ENCODE results near the gene APCDD1.

APCDD1 gene

DNA sequence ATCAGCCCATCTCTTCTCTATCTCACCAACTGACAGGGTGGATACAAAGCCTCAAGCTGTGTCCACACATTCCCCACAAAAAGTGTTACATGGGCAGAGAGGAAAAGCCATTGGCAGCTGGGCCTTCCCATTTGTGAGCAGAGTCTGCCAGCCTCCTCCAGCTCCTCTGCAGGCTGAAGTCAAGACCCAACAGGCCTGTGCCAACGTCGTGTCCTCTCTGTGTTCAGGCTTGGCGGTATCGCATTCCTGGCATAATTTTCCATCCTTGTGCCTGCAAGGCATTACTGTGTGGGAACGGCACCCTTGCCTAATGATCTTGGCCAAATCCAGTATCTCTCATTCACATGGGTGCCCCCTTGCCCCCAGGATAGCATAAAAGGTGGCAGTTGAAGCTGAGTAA is 41.5 kb upstream of the APCDD1 start:
- no peak for TF ChIP-seq ZFX (IDR thresholded peaks at IDR 0.05; ENCODE audit: borderline replicate concordance)
- no peak overlapping the region for H3K27ac ChIP-seq

DNA sequence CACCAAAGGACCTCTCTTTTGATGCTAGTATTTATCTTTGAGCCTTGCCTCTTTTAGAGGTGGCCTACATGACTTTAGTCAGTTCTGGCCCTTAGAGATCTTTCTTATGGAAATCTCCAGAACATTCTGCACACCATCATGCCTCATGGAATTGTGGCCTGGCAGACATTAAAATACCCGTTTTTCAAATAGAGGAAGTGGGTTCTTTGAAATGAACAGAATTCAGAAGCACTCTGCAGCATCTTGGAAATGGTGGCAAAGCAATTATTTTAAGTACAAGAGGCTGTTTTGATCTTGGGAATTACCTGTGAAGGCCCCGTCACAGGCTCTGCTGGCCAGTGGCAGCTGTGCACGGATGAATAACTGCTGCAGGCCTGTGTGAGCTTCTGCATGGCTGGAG is 40.7 kb upstream of the APCDD1 start:
- TF ChIP-seq, protein P1, sequence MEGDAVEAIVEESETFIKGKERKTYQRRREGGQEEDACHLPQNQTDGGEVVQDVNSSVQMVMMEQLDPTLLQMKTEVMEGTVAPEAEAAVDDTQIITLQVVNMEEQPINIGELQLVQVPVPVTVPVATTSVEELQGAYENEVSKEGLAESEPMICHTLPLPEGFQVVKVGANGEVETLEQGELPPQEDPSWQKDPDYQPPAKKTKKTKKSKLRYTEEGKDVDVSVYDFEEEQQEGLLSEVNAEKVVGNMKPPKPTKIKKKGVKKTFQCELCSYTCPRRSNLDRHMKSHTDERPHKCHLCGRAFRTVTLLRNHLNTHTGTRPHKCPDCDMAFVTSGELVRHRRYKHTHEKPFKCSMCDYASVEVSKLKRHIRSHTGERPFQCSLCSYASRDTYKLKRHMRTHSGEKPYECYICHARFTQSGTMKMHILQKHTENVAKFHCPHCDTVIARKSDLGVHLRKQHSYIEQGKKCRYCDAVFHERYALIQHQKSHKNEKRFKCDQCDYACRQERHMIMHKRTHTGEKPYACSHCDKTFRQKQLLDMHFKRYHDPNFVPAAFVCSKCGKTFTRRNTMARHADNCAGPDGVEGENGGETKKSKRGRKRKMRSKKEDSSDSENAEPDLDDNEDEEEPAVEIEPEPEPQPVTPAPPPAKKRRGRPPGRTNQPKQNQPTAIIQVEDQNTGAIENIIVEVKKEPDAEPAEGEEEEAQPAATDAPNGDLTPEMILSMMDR (IDR thresholded peaks at IDR 0.05), result no peak
- no peak overlapping the region for H3K27ac ChIP-seq

DNA sequence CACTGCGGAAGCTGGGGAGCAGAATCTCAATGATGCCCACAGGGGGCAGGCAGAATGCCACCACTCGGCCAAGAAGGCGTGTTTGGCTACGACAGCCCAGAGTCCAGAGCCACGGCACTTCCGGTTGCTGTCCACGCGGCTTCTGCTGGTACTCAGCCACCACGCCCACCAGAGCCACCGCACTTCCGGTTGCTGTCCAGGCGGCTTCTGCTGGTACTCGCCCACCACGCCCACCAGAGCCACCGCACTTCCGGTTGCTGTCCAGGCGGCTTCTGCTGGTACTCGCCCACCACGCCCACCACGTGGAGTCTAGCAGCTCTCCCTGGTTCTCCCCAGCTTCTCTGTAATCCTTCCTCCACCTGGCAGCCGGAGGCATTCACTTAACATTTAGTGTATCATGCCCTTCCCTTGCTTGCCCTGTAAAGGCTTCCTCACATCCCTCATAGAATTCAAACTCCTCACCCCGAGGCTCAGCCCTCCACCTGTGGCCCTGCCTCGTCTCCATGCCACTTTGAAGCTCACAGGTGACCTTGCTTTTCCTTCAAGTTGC is 40.1 kb upstream of the APCDD1 start:
- no peak for TF ChIP-seq ZFX (IDR thresholded peaks at IDR 0.05; ENCODE audit: borderline replicate concordance)
- TF ChIP-seq, protein P1 (IDR thresholded peaks at IDR 0.05), result no peak
- H3K27ac ChIP-seq, result no peak overlapping the region

DNA sequence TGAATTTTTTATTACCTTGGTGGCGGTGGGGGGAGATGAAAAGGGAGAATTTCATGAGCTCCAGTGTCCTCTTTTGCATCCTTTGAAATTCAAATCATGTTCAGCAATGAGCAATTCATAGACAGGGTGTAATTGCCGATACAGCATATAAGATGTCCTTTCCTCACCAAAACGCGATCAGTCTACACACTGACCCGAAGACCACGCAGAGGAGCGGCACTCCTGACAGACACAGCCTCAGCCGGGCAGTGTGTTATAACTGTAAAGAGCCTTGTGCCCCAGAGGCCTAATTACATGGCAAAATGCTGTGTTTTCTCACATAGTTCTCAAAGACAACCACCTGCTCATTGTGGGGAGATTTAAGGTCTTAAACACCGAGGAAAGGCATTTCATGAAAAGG is 38.4 kb upstream of the APCDD1 start:
- TF ChIP-seq, protein P1 (IDR thresholded peaks at IDR 0.05), result no peak
- TF ChIP-seq ZFX (IDR thresholded peaks at IDR 0.05; ENCODE audit: borderline replicate concordance), result no peak
- H3K27ac ChIP-seq, result no peak overlapping the region

DNA sequence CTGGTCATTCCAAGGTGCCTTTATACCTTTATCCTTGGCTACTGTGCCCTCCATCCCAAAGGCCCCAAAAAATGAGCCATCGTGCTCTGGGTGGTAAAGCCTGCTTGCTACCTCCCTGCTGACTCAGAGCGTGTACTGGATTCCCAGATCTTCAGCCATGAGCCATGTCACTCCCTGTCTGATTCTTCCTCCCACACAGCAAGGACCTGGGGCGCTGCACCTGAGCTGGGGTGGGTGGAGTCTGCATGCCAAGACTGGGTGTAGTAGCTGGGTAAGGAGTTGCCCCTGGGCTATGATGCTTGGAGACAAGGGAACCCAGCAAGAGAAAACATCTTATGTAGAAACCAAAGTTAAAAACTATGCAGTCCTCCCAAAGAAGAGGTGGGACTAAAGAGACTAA is 37.2 kb upstream of the APCDD1 start:
- no peak overlapping the region for H3K27ac ChIP-seq
- TF ChIP-seq, protein P1 (IDR thresholded peaks at IDR 0.05), result no peak
- TF ChIP-seq ZFX (IDR thresholded peaks at IDR 0.05; ENCODE audit: borderline replicate concordance), result no peak

DNA sequence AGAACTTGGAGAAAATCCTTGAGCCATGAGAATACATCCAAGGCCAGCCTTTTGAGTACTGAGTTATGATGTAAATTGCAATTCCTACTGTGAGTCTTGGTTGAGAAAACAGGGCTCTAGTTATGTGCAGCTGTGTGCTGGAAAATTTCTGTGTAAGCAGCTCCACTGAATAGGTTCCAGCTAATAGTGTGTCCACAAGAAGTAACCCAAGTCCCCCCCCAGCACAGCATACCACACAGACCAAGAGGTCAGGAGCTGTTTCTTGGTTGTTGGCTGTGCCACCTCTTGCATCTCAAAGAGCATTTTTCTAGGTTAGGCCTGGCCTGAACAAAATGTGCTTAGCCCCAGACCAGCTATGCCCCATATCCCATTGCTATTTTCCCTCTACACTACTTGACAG is 36.8 kb upstream of the APCDD1 start:
- no peak overlapping the region for H3K27ac ChIP-seq
- TF ChIP-seq, protein P1 (IDR thresholded peaks at IDR 0.05), result no peak
- no peak for TF ChIP-seq ZFX (IDR thresholded peaks at IDR 0.05; ENCODE audit: borderline replicate concordance)

DNA sequence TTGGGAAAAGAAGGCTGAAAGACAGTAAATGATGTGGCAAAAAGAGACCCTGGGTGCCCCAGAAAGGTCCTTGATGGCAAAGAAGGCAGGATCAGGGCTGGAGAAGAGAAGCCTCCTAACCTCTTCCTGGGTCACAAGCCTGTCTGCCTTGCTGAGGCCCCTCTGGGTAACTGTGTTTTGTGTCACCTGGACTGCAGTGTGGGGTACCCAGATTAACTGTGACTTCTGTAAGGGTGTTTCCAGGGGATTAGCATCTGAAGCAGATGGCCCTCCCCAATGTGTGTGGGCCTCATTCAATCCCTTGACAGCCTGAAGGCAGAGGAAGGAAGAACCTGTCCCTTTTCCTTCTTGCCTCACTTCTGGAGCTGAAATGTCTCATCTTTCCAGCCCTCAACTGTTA is 35.6 kb upstream of the APCDD1 start:
- TF ChIP-seq, protein P1 (IDR thresholded peaks at IDR 0.05), result no peak
- TF ChIP-seq ZFX (IDR thresholded peaks at IDR 0.05; ENCODE audit: borderline replicate concordance), result no peak
- no peak overlapping the region for H3K27ac ChIP-seq

DNA sequence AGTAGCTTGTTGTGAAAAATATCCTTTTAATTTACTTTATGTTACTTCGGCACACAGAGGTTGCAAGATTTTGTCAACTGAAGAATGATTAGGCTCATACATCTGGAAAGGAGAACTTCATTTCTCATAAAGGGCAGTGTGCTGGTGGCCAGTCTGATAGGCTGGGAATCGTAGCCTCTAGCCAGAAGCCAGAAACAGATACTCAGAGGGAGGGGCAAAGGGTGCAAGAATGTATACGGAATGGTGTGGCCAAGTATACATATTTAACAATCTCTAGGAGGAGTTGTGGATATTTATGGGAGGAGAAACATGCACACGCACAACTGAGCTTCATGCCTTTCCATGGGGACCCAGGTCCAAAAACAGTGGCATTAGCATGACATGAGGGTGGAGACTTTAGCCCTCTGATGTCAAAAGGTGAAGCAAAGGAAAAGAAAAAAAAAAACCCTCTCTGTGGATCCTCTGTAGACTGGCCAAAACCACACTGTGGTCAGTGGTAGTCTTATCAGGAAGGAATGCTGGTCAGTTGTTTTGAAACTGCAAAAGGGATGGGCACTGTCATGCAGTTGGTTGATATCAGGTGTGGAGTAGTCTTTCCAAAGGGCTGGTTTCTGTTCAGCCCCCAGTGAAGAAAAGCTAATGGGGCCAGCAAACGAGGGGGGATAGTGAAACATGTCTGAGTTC is 34.9 kb upstream of the APCDD1 start:
- no peak overlapping the region for H3K27ac ChIP-seq
- TF ChIP-seq, protein P1 (IDR thresholded peaks at IDR 0.05), result no peak
- no peak for TF ChIP-seq ZFX (IDR thresholded peaks at IDR 0.05; ENCODE audit: borderline replicate concordance)
